ENCODE results near the gene ACOT11.

ACOT11 gene

GRCh38 chr1:54653036-54653435, 105.0 kb downstream of the ACOT11 start:
- no peak for DNase-seq

GRCh38 chr1:54658164-54658913, 110.3 kb downstream of the ACOT11 start:
- no peak for DNase-seq

Measured in CD4-positive, alpha-beta T cell treated with Interleukin-4 for 4 hours (primary cell).